Heart left ventricle (tissue), 13 donors: Measurements from ENCODE around the gene PGAP6.

Experiments used
- POLR2A ChIP-seq, 2 donors: fragments of 450-650 bp; IDR thresholded peaks; one replicate each; pipeline ENCODE4 v1.6.1; 2017; ENCODE audit warnings: antibody characterized with exemption in 2 of 2, mild to moderate bottlenecking in 2 of 2, moderate library complexity in 2 of 2
- TF ChIP-seq, protein P1 (sequence below), 12 donors: fragments of 200-600 bp; sonication (generic) in 4 of 12; IDR thresholded peaks; one replicate each; pipeline versions ENCODE4 v1.5.0 to v1.8.0; 2018 to 2022; ENCODE audit warnings: antibody characterized with exemption in 12 of 12, mild to moderate bottlenecking in 5 of 12
- donor health status: ischemic (EF 13 %, LVEDD 7.1; RV severe dilation, severe dysfunction).
- donor health status: DM: no; HTN: yes; CAD: no.
- donor health status: DM: no; HTN: no; CAD: no.
- donor health status: ischemic (EF 25% LVEDD 6.9; RV normal size, moderate dysfunction).
- donor health status: ischemic (EF 25% LVEDD 5.7; RV mildly dilated, moderate dysfunction).
- donor health status: ischemic (EF 35%, LVEDD 5.7; RV mildly dilated, moderate dysfunction).
- donor health status: nonischemic (EF 11% LVEDD 7.7; RV severe dilation, severe dysfunction).
- donor health status: DM: yes; HTN: yes; CAD: no.
- donor health status: PGD.
- donor health status: ischemic (EF 29% LVEDD 5.4; RV normal size, mild dysfunction).
- donor health status: nonischemic (EF 23%, LVEDD 6.1; RV moderate dilation, normal function).

DNA sequence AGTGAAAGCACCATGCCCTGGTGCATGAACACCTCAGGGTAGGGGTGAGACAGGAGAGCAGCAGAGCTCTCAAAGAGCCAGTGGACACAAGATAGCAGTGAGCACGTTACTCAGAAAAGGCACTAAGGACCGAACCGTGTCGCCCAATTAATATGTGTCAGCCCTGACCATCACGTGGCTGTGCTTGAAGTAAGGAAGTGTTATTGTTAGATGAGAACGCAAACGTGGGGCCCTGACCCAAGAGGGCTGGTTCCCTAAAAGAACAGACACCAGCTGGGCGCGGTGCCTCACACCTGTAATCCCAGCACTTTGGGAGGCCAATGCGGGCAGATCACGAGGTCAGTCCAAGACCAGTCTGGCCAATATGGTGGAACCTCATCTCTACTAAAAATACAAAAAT lies 45.5 kb downstream of the PGAP6 start:
- TF ChIP-seq, protein P1, sequence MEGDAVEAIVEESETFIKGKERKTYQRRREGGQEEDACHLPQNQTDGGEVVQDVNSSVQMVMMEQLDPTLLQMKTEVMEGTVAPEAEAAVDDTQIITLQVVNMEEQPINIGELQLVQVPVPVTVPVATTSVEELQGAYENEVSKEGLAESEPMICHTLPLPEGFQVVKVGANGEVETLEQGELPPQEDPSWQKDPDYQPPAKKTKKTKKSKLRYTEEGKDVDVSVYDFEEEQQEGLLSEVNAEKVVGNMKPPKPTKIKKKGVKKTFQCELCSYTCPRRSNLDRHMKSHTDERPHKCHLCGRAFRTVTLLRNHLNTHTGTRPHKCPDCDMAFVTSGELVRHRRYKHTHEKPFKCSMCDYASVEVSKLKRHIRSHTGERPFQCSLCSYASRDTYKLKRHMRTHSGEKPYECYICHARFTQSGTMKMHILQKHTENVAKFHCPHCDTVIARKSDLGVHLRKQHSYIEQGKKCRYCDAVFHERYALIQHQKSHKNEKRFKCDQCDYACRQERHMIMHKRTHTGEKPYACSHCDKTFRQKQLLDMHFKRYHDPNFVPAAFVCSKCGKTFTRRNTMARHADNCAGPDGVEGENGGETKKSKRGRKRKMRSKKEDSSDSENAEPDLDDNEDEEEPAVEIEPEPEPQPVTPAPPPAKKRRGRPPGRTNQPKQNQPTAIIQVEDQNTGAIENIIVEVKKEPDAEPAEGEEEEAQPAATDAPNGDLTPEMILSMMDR (IDR thresholded peaks at IDR 0.05): no peak
- no peak for TF ChIP-seq POLR2A (IDR thresholded peaks at IDR 0.05)
